Body of pancreas (tissue), 4 donors: ENCODE measurements around the gene ADAMTS2. TPM values are rescaled to one million over a fixed set of nuclear protein-coding genes. Genes with fewer than 3 reads are reported as not detected.

ENCODE experiments used
- ATAC-seq: fragments of 150-250 bp; one replicate; pipeline ENCODE4 v1.9.1; 2016
- DNase-seq, 4 donors: peaks; one replicate each; pipeline ENCODE4 v3.0.0-alpha.2; 2019
- H3K27ac ChIP-seq, 4 donors: fragments of 200-600 bp; sonication (generic); 1 replicate in 3 of 4; 2 replicates in 1 of 4; pipeline versions ENCODE4 v1.5.1 to v1.6.1; 2016 to 2019; ENCODE audit warnings: mild to moderate bottlenecking in 1 of 4, mixed read lengths in 1 of 4, moderate library complexity in 1 of 4
- H3K27me3 ChIP-seq, 2 donors: fragments of 200-600 bp; sonication (generic); one replicate each; pipeline ENCODE4 v1.6.0; 2016; ENCODE audit warnings: mild to moderate bottlenecking in 1 of 2
- H3K36me3 ChIP-seq, 2 donors: fragments of 200-600 bp; sonication (generic); replicated peaks in 1 of 2; 2 replicates each; pipeline ENCODE4 v1.5.1; 2016; ENCODE audit warnings: low read depth in 2 of 2; ENCODE audit not compliant: insufficient read depth in 1 of 2
- H3K4me1 ChIP-seq: fragments of 200-600 bp; sonication (generic); one replicate; pipeline ENCODE4 v1.6.0; 2016
- H3K4me3 ChIP-seq, 2 donors: fragments of 200-600 bp; sonication (generic); 1 replicate in 1 of 2; 2 replicates in 1 of 2; pipeline ENCODE4 v1.5.1; 2016 to 2019
- H3K9me3 ChIP-seq, 3 donors: fragments of 200-600 bp; sonication (generic); 1 replicate in 2 of 3; 2 replicates in 1 of 3; pipeline ENCODE4 v1.5.1; 2016
- CTCF ChIP-seq, 7 experiments: fragments of 450-650 bp in 4 of 7; fragments of 200-600 bp in 3 of 7; sonication (generic) in 3 of 7; IDR thresholded peaks; one replicate each; pipeline ENCODE4 v1.5.1; 2016 to 2019; ENCODE audit warnings: antibody characterized with exemption in 7 of 7
- POLR2A ChIP-seq, 3 donors: fragments of 450-650 bp; IDR thresholded peaks; one replicate each; pipeline ENCODE4 v1.6.1; 2016; ENCODE audit warnings: antibody characterized with exemption in 3 of 3, mild to moderate bottlenecking in 2 of 3
- WGBS, 2 donors: methylation state at CpG; one replicate each; pipeline ENCODE4 v1.1.5; 2017; 5-methylcytosine and 5-hydroxymethylcytosine counted together
- intact Hi-C: fragments of 100-400 bp; cut with DNase I; formaldehyde crosslinking; loops from one replicate; pipeline ENCODE4 v1.15.1; 2023
- total RNA-seq, 2 donors: library from RNA; depleted of rRNA; stranded (reverse); fragments of >200 nt; gene quantifications; one replicate each; pipeline ENCODE4 v1.1.0, GENCODE V29; 2016

ADAMTS2 gene
- total RNA-seq, 2 donors from 2014 or later = 9.1 to 19.1 TPM

- Histone ChIP-seq H3K27ac (no peak overlapping the region), H3K27me3 (no peaks in the 10 kb centered on the region), H3K36me3 (no peaks in the 10 kb centered on the region), H3K9me3 (peaks cover 0 to 4% (median 0%) of the 10 kb centered on the region in 3 donors), H3K4me3 (no peak overlapping the region), H3K4me1 (no peaks in the 10 kb centered on the region)
- WGBS, 2 donors = 91 to 95% methylated on average over 22 to 32 of the region's 35 CpGs
- TF ChIP-seq CTCF (IDR thresholded peaks at IDR 0.05) (no peak), POLR2A (IDR thresholded peaks at IDR 0.05) (no peak)
- ATAC-seq = no peak
- intact Hi-C loops = no loop called here
- no peak for DNase-seq
These were observed 224.8 kb downstream of the ADAMTS2 start for GRCh38 chr5:179120421-179120861.

GRCh38 chr5:179119415-179120170 lies 225.7 kb downstream of the ADAMTS2 start:
- DNase-seq = no peak
- H3K9me3 ChIP-seq = peaks cover 0 to 12% (median 0%) of the 10 kb centered on the region in 3 donors

GRCh38 chr5:179118756-179119414 lies 226.4 kb downstream of the ADAMTS2 start:
- no peaks in the 10 kb centered on the region for H3K27me3 ChIP-seq
- TF ChIP-seq CTCF (IDR thresholded peaks at IDR 0.05) = no peak
- no peaks in the 10 kb centered on the region for H3K4me1 ChIP-seq
- intact Hi-C loops = no loop called here
- DNase-seq (no peak), ATAC-seq (no peak)
- peaks cover 0 to 19% (median 2%) of the 10 kb centered on the region in 3 donors for H3K9me3 ChIP-seq
- no peak overlapping the region for H3K27ac ChIP-seq
- no peaks in the 10 kb centered on the region for H3K36me3 ChIP-seq
- H3K4me3 ChIP-seq = no peak overlapping the region
- 82% methylated on average over 7 to 10 of the region's 10 CpGs for WGBS, 2 donors

More at GRCh38 chr5:179119415-179120170, 225.7 kb downstream of the ADAMTS2 start:
- ATAC-seq = no peak
- H3K27me3 ChIP-seq = no peaks in the 10 kb centered on the region
- no peaks in the 10 kb centered on the region for H3K36me3 ChIP-seq
- 78 to 89% methylated on average over 9 to 15 of the region's 15 CpGs for whole genome bisulfite sequencing, 2 donors
- no peaks in the 10 kb centered on the region for H3K4me1 ChIP-seq
- TF ChIP-seq CTCF (IDR thresholded peaks at IDR 0.05) = no peak
- TF ChIP-seq POLR2A (IDR thresholded peaks at IDR 0.05) = no peak
- intact Hi-C loops = no loop called here
- no peak overlapping the region for H3K4me3 ChIP-seq
- no peak overlapping the region for H3K27ac ChIP-seq

GRCh38 chr5:179118338-179118737 lies 226.9 kb downstream of the ADAMTS2 start:
- TF ChIP-seq POLR2A (IDR thresholded peaks at IDR 0.05) = no peak
- no peak for TF ChIP-seq CTCF (IDR thresholded peaks at IDR 0.05)
- 64 to 66% methylated on average over 4 of the region's 4 CpGs for WGBS, 2 donors
- intact Hi-C loops = no loop called here

More at GRCh38 chr5:179118338-179118737, 226.9 kb downstream of the ADAMTS2 start:
- Histone ChIP-seq H3K4me3 (no peak overlapping the region), H3K27me3 (no peaks in the 10 kb centered on the region), H3K9me3 (peaks cover 0 to 22% (median 2%) of the 10 kb centered on the region in 3 donors), H3K4me1 (no peaks in the 10 kb centered on the region), H3K36me3 (no peaks in the 10 kb centered on the region), H3K27ac (no peak overlapping the region)
- ATAC-seq = no peak
- DNase-seq = no peak
